Ammon's horn (tissue), 1 donor: ENCODE measurements around the gene BIN1.
A peak's percentile ranks its signal among the peaks of the same experiment; 100 is the strongest.

ENCODE experiments used
- DNase-seq: peaks from one replicate; pipeline ENCODE4 v3.0.0-alpha.2; 2016; ENCODE audit warnings: low spot score

Gene BIN1

DNA sequence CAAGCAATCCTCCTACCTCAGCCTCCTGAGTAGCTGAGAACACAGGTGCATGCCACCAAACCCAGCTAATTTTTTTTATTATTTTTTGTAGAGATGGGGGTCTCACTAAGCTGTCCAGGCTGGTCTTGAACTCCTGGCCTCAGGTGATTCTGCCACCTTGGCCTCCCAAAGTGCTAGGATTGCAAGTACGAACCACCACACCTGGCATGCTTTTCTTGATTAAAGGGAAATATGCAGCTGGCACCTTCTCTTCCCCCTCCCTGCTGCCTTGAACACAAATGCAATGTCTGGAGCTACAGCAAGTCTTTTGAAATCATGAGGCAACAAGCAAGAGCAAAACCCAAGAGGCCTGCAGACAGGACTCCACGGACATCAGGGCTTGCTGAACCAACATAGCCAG is 26.8 kb upstream of the BIN1 start:
- no peak for DNase-seq

GRCh38 chr2:127130421-127130820 is 23.5 kb upstream of the BIN1 start:
- no peak for DNase-seq

DNA sequence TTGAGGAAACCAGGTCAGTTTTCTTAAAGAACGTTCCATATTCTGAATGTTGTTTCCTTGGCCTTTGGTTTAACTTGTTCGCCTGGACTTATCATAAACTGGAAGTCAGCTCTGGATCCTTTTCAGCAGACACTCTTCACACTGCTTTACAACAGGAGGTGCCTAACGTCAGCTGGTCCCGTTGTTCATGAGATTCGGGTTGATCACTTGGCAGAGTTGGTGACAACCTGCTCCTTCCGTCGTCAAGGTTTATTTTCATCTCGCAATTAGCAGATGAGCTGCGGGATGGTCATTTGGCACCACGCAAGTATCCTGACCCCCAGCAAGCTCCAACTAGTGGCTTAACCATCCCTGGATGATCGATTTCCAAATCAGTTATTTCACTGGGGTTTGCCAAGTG is 23.0 kb upstream of the BIN1 start:
- DNase-seq = no peak

GRCh38 chr2:127128445-127128904 is 21.5 kb upstream of the BIN1 start:
- DNase-seq = peak; percentile 72

DNA sequence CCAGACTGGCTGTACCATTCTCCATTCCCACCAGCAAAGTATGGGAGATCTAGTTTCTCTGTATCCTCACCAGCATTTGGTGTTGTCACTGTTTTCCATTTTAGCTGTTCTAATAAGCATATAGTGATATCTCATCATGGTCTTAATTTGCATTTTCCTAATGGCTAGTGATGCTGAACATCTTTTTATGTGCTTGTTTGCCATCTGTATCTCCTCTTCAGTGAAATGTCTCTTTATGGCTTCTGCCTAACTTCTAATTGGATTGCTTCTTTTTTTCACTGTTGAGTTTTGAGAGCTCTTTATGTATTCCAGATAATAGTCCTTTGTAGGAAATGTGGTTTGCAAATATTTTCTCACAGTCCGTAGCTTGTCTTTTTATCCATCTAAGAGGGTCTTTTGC is 18.9 kb upstream of the BIN1 start:
- DNase-seq = peak; percentile 10

- no peak for DNase-seq
These were observed 17.5 kb upstream of the BIN1 start for GRCh38 chr2:127124426-127124825.

- DNase-seq = no peak
These were observed 15.5 kb upstream of the BIN1 start for GRCh38 chr2:127122361-127123027.

DNA sequence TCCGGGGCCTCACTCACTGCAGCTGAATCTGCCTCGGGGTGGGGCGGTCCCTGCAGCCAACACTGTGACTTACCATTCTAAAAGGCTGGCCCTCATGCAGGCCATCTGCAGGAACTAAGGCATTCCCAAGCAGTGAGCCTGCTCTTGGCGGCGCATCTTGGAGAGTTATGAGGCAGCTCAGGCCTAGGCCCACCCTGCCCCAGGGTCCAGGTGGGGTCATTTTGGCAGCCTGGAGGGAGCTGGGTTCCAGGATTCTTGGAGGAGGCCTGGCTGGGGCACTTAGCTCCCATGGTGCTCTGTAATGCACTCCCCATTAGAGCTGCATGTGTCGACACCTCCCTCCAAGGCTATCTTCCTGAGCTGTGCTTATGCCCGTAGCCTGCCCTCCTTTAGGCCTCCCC is 14.8 kb upstream of the BIN1 start:
- DNase-seq = no peak

DNA sequence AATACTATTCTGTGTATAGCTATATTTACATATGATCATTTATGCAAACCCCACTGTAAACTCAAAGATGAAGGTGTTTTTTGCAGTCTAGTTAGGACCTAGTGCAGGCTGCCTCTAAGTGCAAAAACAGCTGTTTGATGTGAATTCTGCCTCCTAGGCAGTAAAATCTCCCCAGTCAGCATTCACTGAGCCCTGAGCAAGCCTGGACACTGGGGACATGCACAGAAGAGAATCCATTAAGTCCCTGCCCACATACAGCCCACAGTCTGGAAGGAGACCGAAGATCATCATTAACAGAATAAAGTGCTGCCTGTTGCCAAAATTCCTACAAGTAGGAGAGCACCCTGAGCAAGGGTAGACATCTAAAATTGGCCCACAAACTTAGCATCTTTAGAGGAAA is 14.4 kb upstream of the BIN1 start:
- DNase-seq = no peak

GRCh38 chr2:127120408-127120807 is 13.5 kb upstream of the BIN1 start:
- peak; percentile 1 for DNase-seq

GRCh38 chr2:127118467-127118866 is 11.5 kb upstream of the BIN1 start:
- peak; percentile 94 for DNase-seq

GRCh38 chr2:127118038-127118437 is 11.1 kb upstream of the BIN1 start:
- DNase-seq = no peak

- DNase-seq = peak; percentile 2
These were observed 10.6 kb upstream of the BIN1 start for GRCh38 chr2:127117603-127118002.

DNA sequence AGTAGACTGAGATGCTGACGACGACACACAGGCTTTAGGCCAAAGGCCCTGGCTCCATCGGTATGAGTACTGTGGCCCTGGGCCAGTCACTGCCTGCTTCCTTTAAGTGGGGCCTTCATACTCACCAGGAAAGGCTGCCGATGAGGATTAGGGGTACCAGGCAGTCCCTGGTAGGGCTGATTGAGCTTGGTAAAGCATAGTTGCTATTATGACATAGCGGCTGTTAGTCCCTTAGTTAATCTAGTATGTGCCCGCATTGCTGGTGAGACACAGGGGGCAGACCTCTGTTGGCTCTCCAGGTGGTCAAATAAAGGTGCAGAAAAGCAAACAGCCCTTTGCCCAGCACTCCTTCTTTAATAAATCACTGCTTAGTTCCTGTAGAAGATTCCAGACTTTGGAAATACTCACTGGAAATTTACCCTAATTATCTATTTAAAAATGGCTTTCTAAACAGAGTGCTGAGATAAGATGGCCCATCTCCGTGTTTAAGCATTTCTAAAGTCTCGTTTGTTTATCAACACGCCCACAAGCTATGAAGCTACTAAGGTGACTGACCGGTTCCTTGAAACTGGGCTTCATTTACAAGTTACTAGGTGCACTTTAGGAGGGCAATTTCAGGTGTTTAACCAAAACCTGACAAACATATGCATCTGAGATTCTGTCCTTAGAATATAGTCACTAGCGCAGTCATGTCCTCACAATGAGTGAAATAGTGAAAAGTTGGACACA is 8.7 kb upstream of the BIN1 start:
- DNase-seq = peak; percentile 1

- DNase-seq = no peak
These were observed 4.0 kb upstream of the BIN1 start for GRCh38 chr2:127110985-127111384.

- DNase-seq = no peak
These were observed 1.2 kb upstream of the BIN1 start for GRCh38 chr2:127108090-127108523.

DNA sequence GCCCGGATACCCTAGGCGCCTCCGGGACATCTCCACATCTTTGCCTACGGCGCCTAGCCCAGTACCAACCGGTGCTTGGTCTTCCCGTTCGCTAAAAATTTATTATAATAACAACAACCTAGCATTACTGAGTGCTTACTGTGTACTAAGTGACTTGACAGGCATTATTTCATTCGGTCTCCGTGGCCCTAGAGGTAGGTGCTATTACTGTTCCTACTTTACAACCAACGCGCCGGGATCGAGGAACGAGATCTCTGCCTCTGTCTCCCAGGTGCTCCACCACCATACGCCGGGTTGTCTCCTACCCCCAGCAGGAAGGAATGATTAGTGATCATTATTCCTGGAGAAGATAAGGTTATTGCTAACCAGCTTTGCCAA is 657 bp upstream of the BIN1 start:
- no peak for DNase-seq

DNA sequence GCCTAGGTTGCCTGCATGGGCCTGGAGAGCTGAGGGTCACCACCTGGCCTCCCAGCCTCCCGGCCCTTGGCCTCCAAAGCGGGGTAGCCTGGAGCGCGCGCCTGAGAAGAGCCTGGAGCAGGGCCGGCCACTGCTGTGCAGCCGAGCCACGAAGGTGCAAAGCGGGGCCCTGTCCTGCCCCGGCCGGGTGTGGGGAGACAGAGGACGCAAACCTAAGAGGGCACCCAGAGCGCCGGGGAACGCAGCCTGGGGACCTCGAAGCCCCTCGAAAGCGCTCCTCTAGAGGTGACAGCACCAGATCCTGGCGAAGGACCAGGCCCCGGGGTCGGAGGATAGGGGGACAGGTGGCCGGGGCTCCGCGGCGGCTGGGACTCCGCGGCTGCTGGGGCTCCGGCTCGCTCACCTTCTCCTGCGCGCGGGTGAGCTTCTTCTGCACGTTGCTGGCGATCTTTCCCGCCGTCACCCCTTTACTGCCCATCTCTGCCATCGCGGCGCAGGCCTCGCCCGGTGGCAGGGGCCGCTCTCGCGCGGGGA is 430 bp downstream of the BIN1 start:
- DNase-seq = no peak

GRCh38 chr2:127105656-127106456 is 1.1 kb downstream of the BIN1 start:
- DNase-seq = peak; percentile 60

DNA sequence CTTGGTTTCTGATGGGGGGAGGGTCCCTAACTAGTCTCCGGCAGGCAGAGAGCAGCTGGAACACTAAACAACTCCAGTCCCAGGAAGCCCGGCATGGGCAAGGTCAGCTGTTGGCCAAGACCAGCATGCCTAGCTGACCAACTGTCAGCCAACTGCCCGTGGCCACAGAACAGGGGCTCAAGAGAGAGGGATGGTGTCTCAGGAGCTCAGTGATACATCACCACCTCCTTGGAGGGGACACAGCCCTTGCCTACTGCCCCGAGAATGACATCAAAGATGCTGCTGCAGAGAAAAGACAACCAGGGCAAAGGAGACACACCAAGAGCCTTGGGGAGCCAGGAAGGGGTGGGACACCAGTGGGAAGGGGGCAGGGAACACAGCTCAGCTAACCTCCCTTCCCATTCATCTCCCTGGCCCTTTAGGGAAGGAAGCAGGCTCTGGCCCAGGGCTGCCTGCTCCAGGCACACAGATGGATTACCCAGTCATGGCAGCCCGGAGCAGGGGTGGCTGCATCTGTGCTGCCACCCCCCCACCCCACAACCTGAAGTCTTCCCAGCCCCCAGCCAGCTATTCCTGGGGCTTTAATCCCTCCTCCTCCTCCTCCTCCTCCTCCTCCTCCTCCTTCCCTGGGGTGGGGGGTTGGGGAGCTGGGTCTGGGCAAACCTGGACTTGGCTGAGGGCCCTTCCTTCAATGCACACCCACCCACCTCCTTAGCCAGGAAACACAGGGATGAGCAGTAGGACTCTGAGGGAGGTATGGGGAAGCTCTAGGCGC is 1.9 kb downstream of the BIN1 start:
- peak; percentile 57 for DNase-seq

DNA sequence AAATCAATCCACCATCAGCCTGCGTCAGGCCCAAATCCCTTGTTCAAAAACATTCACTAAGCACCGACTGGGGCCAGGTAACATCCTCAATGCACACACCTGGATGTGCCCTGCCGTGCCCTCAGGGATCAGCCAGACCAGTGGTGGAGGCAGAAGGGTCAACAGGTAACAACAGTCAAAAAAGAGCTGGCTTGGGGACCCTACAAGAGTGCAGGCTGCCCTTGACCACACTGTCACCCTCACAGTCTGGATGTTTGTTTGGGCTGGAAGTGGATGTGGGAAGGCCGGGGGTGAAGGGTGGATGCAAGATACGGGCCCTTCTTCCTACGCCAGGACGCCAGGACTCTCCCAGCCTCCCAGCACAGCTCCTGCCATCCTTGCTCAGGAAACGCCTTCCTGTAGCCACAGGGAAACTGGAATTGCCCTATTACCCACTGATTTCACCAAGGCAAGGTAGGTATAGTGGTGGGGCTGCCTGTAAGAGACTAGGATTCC is 2.7 kb downstream of the BIN1 start:
- no peak for DNase-seq
